HepG2 (cell line): ENCODE measurements around the gene STIM2. TPM values are rescaled to one million over a fixed set of nuclear protein-coding genes. Genes with fewer than 3 reads are reported as not detected.

Source experiments
- ATAC-seq: fragments of 200-7000 bp; cut with Tn5 transposase; 3 replicates; pipeline ENCODE4 v1.9.1; 2020; ENCODE audit warnings: mild to moderate bottlenecking, moderate library complexity
- BruUV-seq: library from RNA; stranded (reverse); fragments of 400-500 nt; replicated peaks from 2 replicates; lab custom pipeline; 2021; lab: Mats Ljungman, UMichigan
- CTCF ChIA-PET: fragments of 300-600 bp; formaldehyde crosslinking; extraction: SDS; loops from one replicate; lab custom pipeline; 2021; ENCODE audit warnings: low total read pairs, inconsistent platforms, low intra/inter-chr PET ratio; lab: Yijun Ruan, JAX
- POLR2A ChIA-PET: fragments of 350-600 bp; sonication (Branson Sonifier 250); formaldehyde crosslinking; loops from one replicate; lab custom pipeline; 2020; ENCODE audit warnings: antibody characterized with exemption, inconsistent platforms; lab: Yijun Ruan, JAX
- DNase-seq: peaks from one replicate; pipeline ENCODE4 v3.0.0-alpha.2; 2015; ENCODE audit warnings: low spot score
- FAIRE-seq: peaks from 3 replicates; lab custom pipeline; 2011; peaks lifted over from hg19 to GRCh38; lab: Jason Lieb, UNC
- H2AFZ ChIP-seq: one replicate; pipeline ENCODE4 v1.6.1; 2011; ENCODE audit warnings: low read length, inconsistent platforms
- H3K27ac ChIP-seq: fragments of 300-600 bp; 3 replicates; pipeline ENCODE4 v1.8.0; 2011; ENCODE audit warnings: mixed run types, mild to moderate bottlenecking, mixed read lengths, low read length, inconsistent platforms; ENCODE audit not compliant: insufficient read depth; ENCODE audit errors: extremely low read length
- H3K27me3 ChIP-seq, 2 experiments: fragments of 200-600 bp in 1 of 2; 2 replicates in 1 of 2; 3 replicates in 1 of 2; pipeline versions ENCODE4 v1.6.0 to v1.8.0; 2011; ENCODE audit warnings: low read length in 2 of 2, mild to moderate bottlenecking in 2 of 2, moderate library complexity in 2 of 2, inconsistent platforms in 1 of 2; ENCODE audit not compliant: insufficient read depth in 2 of 2, control insufficient read depth in 1 of 2
- H3K36me3 ChIP-seq, 2 experiments: fragments of 200-600 bp in 1 of 2; replicated peaks in 1 of 2; 2 replicates in 1 of 2; 3 replicates in 1 of 2; pipeline versions ENCODE4 v1.5.1 to v1.8.0; 2011; ENCODE audit warnings: low read length in 2 of 2, inconsistent platforms in 1 of 2; ENCODE audit not compliant: insufficient read depth in 2 of 2, control insufficient read depth in 1 of 2
- H3K4me1 ChIP-seq: 2 replicates; pipeline ENCODE4 v1.5.1; 2012; ENCODE audit warnings: low read length, inconsistent platforms; ENCODE audit not compliant: insufficient read depth
- H3K4me2 ChIP-seq: 2 replicates; pipeline ENCODE4 v1.6.0; 2011; ENCODE audit warnings: low read depth, low read length, inconsistent platforms
- H3K4me3 ChIP-seq, 3 experiments: fragments of 200-600 bp in 1 of 3; sonication (generic), shearing (Covaris generic) in 1 of 3; replicated peaks in 1 of 3; 2 replicates each; pipeline ENCODE4 v1.5.1; 2011 to 2016; ENCODE audit warnings: low read length in 3 of 3, inconsistent platforms in 2 of 3, low read depth in 2 of 3, mild to moderate bottlenecking in 2 of 3, control low read depth in 1 of 3, mixed read lengths in 1 of 3; ENCODE audit not compliant: insufficient read depth in 1 of 3
- H3K79me2 ChIP-seq: one replicate; pipeline ENCODE4 v1.6.1; 2011; ENCODE audit warnings: low read length, inconsistent platforms; ENCODE audit not compliant: insufficient read depth
- H3K9ac ChIP-seq: 2 replicates; pipeline ENCODE4 v1.6.0; 2011; ENCODE audit warnings: mild to moderate bottlenecking, low read depth, low read length, inconsistent platforms; ENCODE audit not compliant: insufficient read depth
- H3K9me3 ChIP-seq: 2 replicates; pipeline ENCODE4 v1.5.1; 2012; ENCODE audit warnings: mild to moderate bottlenecking, low read length
- H4K20me1 ChIP-seq: 2 replicates; pipeline ENCODE4 v1.6.0; 2011; ENCODE audit warnings: inconsistent platforms, mild to moderate bottlenecking, low read length, moderate library complexity; ENCODE audit not compliant: insufficient read depth
- KIAA2018 ChIP-seq: sonication (generic); formaldehyde crosslinking; IDR thresholded peaks from 2 replicates; pipeline ENCODE4 v1.5.0; 2020; ENCODE audit warnings: mild to moderate bottlenecking, missing genetic modification reagents, borderline replicate concordance
- WGBS: methylation state at CpG from one replicate; pipeline ENCODE4 v1.1.6; 2017; ENCODE audit warnings: low lambda C conversion rate; 5-methylcytosine and 5-hydroxymethylcytosine counted together
- in situ Hi-C: cut with HindIII; loops from 2 replicates; pipeline ENCODE4 v1.10.0; 2017; ENCODE audit warnings: low pct_unique_long_range_greater_than_20kb; ENCODE audit not compliant: extremely low pct_ligation_motif_present
- intact Hi-C: fragments of 100-400 bp; cut with micrococcal nuclease; formaldehyde crosslinking; loops from one replicate; pipeline ENCODE4 v1.10.0; 2022; ENCODE audit not compliant: unreplicated experiment
- polyA plus RNA-seq, 8 experiments: library from polyadenylated mRNA; depleted of rRNA in 3 of 8; stranded (reverse) in 7 of 8; unstranded in 1 of 8; fragments of >200 nt; fragmentation: Illumina TruSeq in 4 of 8; extraction: Trizol in 4 of 8; gene quantifications; 2 replicates each; pipeline versions ENCODE4 v1.2.1 to v1.2.3, GENCODE V29; 2011 to 2016; ENCODE audit warnings: low read depth in 4 of 8, missing spikeins in 1 of 8, mixed read lengths in 1 of 8; ENCODE audit not compliant: insufficient read depth in 1 of 8
- total RNA-seq, 5 experiments: library from RNA; depleted of rRNA; stranded (reverse); fragments of >200 nt; fragmentation: Illumina TruSeq; extraction: Trizol; gene quantifications; 2 replicates each; pipeline ENCODE4 v1.2.3, GENCODE V29; 2016; ENCODE audit warnings: low read depth in 1 of 5

STIM2 gene
- total and polyA plus RNA-seq, 2 of the 13 experiments (the other 11 are each of a cell fraction or from before 2014, with no cell fraction given) = 19.3 to 19.4 TPM

- no peak for ATAC-seq
- Histone ChIP-seq H3K27me3 (no peaks in the 10 kb centered on the region), H4K20me1 (no peaks in the 10 kb centered on the region), H3K79me2 (no peaks in the 10 kb centered on the region), H3K27ac (no peak overlapping the region), H3K4me3 (no peak overlapping the region), H3K9ac (no peak overlapping the region), H3K9me3 (no peaks in the 10 kb centered on the region), H2AFZ (no peak overlapping the region), H3K4me2 (no peak overlapping the region), H3K36me3 (no peaks in the 10 kb centered on the region), H3K4me1 (peaks cover 6% of the 10 kb centered on the region)
- intact Hi-C loops = no loop called here
- CTCF ChIA-PET = no interaction called here
- TF ChIP-seq KIAA2018 = no peak
- no peak for DNase-seq
- FAIRE-seq = no peak
- POLR2A ChIA-PET = no interaction called here
- in situ Hi-C loops = no loop called here
- 98% methylated on average over 1 of the region's 1 CpG for WGBS
- no TSS peak for BruUV-seq
Measured at GRCh38 chr4:26931451-26931850, 70.8 kb downstream of the STIM2 start.
